Right lobe of liver (tissue), 4 donors: ENCODE measurements around the gene UBAP1.

Experiments
- POLR2A ChIP-seq: fragments of 450-650 bp; IDR thresholded peaks from one replicate; pipeline ENCODE4 v1.6.1; 2017; ENCODE audit warnings: antibody characterized with exemption, mild to moderate bottlenecking
- TF ChIP-seq, protein P1 (sequence below), 4 donors: fragments of 200-600 bp in 3 of 4; fragments of 450-650 bp in 1 of 4; IDR thresholded peaks; one replicate each; pipeline versions ENCODE4 v1.5.1 to v1.8.0; 2016 to 2022; ENCODE audit warnings: antibody characterized with exemption in 4 of 4, mild to moderate bottlenecking in 2 of 4
- donor health status: DM: no; HTN: no; CAD: no.
- donor health status: DM: no; HTN: no; CAD: no.
- donor health status: DM: no; HTN: yes; CAD: no.

- TF ChIP-seq, protein P1, sequence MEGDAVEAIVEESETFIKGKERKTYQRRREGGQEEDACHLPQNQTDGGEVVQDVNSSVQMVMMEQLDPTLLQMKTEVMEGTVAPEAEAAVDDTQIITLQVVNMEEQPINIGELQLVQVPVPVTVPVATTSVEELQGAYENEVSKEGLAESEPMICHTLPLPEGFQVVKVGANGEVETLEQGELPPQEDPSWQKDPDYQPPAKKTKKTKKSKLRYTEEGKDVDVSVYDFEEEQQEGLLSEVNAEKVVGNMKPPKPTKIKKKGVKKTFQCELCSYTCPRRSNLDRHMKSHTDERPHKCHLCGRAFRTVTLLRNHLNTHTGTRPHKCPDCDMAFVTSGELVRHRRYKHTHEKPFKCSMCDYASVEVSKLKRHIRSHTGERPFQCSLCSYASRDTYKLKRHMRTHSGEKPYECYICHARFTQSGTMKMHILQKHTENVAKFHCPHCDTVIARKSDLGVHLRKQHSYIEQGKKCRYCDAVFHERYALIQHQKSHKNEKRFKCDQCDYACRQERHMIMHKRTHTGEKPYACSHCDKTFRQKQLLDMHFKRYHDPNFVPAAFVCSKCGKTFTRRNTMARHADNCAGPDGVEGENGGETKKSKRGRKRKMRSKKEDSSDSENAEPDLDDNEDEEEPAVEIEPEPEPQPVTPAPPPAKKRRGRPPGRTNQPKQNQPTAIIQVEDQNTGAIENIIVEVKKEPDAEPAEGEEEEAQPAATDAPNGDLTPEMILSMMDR (IDR thresholded peaks at IDR 0.05): no peak
- no peak for TF ChIP-seq POLR2A
Observed at GRCh38 chr9:34195143-34195542, 16.3 kb downstream of the UBAP1 start.
